AG09309 (cell line): ENCODE measurements around the gene CCDC196.

Experiments
- DNase-seq: peaks from one replicate; pipeline ENCODE4 v3.0.0-alpha.2; 2010; ENCODE audit warnings: low read depth
- H3K4me3 ChIP-seq: 2 replicates; pipeline ENCODE4 v1.5.1; 2011; ENCODE audit warnings: mild to moderate bottlenecking, low read depth, low read length, moderate library complexity; ENCODE audit not compliant: control insufficient read depth
- CTCF ChIP-seq: IDR thresholded peaks from 2 replicates; pipeline ENCODE4 v1.5.1; 2011; ENCODE audit warnings: mild to moderate bottlenecking, low read depth, low read length, inconsistent platforms; ENCODE audit not compliant: insufficient read depth, control insufficient read depth; ENCODE audit errors: missing control alignments

Gene CCDC196

GRCh38 chr14:66485910-66486421, at the start of gene CCDC196:
Gene CCDC196, plus strand, starts transcription at chr14:66486371. Its CDS starts 132 bp downstream, at chr14:66486503.
- TF ChIP-seq CTCF, result no peak
- H3K4me3 ChIP-seq, result no peak within 1 kb of the TSS

GRCh38 chr14:66440801-66441200, 45.4 kb upstream of the CCDC196 start:
- no peak overlapping the region for H3K4me3 ChIP-seq
- TF ChIP-seq CTCF, result no peak
- no peak for DNase-seq

More at GRCh38 chr14:66485910-66486421, at the start of gene CCDC196:
- DNase-seq, result no peak

- no peak for TF ChIP-seq CTCF
- H3K4me3 ChIP-seq, result no peak overlapping the region
- DNase-seq, result no peak
These were observed 43.1 kb upstream of the CCDC196 start for GRCh38 chr14:66442953-66443571.

GRCh38 chr14:66443785-66444184, 42.4 kb upstream of the CCDC196 start:
- no peak overlapping the region for H3K4me3 ChIP-seq
- no peak for DNase-seq
- TF ChIP-seq CTCF, result no peak

GRCh38 chr14:66444271-66444927, 41.8 kb upstream of the CCDC196 start:
- no peak for DNase-seq
- TF ChIP-seq CTCF, result no peak
- no peak overlapping the region for H3K4me3 ChIP-seq

GRCh38 chr14:66445936-66446335, 40.2 kb upstream of the CCDC196 start:
- DNase-seq, result no peak
- TF ChIP-seq CTCF, result no peak
- no peak overlapping the region for H3K4me3 ChIP-seq

- no peak for TF ChIP-seq CTCF
- DNase-seq, result no peak
- no peak overlapping the region for H3K4me3 ChIP-seq
These were observed 32.7 kb upstream of the CCDC196 start for GRCh38 chr14:66453469-66453868.
